Transverse colon (tissue), 4 donors: ENCODE results near the gene RYR3. TPM values are rescaled to one million over a fixed set of nuclear protein-coding genes. Genes with fewer than 3 reads are reported as not detected.

Experiments used
- DNase-seq: peaks from one replicate; pipeline ENCODE4 v3.0.0-alpha.2; 2019
- H3K27ac ChIP-seq, 4 donors: fragments of 200-600 bp; sonication (generic); 2 replicates each; pipeline ENCODE4 v1.5.1; 2016 to 2018; ENCODE audit warnings: inconsistent platforms in 4 of 4
- H3K27me3 ChIP-seq: fragments of 200-600 bp; sonication (generic); 2 replicates; pipeline ENCODE4 v1.5.1; 2017; ENCODE audit warnings: inconsistent platforms
- H3K36me3 ChIP-seq, 4 donors: fragments of 200-600 bp; sonication (generic); 2 replicates each; pipeline ENCODE4 v1.5.1; 2017 to 2019; ENCODE audit warnings: inconsistent platforms in 4 of 4
- H3K4me1 ChIP-seq, 4 donors: fragments of 200-600 bp; sonication (generic); 2 replicates each; pipeline ENCODE4 v1.5.1; 2017 to 2020; ENCODE audit warnings: inconsistent platforms in 4 of 4
- H3K4me3 ChIP-seq, 4 donors: fragments of 200-600 bp; sonication (generic); 1 replicate in 1 of 4; 2 replicates in 3 of 4; pipeline versions ENCODE4 v1.5.1 to v1.6.1; 2017 to 2019; ENCODE audit warnings: inconsistent platforms in 4 of 4
- H3K9me3 ChIP-seq, 2 donors: fragments of 200-600 bp; sonication (generic); 2 replicates each; pipeline ENCODE4 v1.5.1; 2017 to 2019; ENCODE audit warnings: inconsistent platforms in 2 of 2
- EP300 ChIP-seq: sonication (generic); formaldehyde crosslinking; IDR thresholded peaks from one replicate; pipeline ENCODE4 v1.6.1; 2017; ENCODE audit warnings: antibody characterized with exemption, low read depth
- POLR2A ChIP-seq: fragments of 450-650 bp; IDR thresholded peaks from one replicate; pipeline ENCODE4 v1.6.1; 2016; ENCODE audit warnings: antibody characterized with exemption, mild to moderate bottlenecking, moderate library complexity
- POLR2AphosphoS5 ChIP-seq, 3 donors: sonication (generic); formaldehyde crosslinking; IDR thresholded peaks; one replicate each; pipeline ENCODE4 v1.6.1; 2016; ENCODE audit warnings: antibody characterized with exemption in 3 of 3
- WGBS, 2 donors: methylation state at CpG; one replicate each; pipeline ENCODE4 v1.1.5; 2018; ENCODE audit warnings: low coverage in 1 of 2; 5-methylcytosine and 5-hydroxymethylcytosine counted together
- in situ Hi-C, 4 donors: fragments of 200-750 bp; cut with MboI; loops; one replicate each; pipeline versions ENCODE4 v1.15.0 to v1.15.1; 2017; ENCODE audit warnings: low sequenced_read_pairs in 3 of 4, low pct_ligation_motif_present in 1 of 4, low pct_unique_long_range_greater_than_20kb in 1 of 4
- intact Hi-C: fragments of 100-400 bp; cut with DNase I; formaldehyde crosslinking; loops from one replicate; pipeline ENCODE4 v1.15.1; 2023; ENCODE audit warnings: low total_unique reads
- total RNA-seq, 4 donors: library from RNA; depleted of rRNA; stranded (reverse); fragments of >200 nt; gene quantifications; one replicate each; pipeline ENCODE4 v1.1.0, GENCODE V29; 2016
- TF ChIP-seq, protein P1 (sequence below), 5 experiments: fragments of 200-600 bp in 3 of 5; fragments of 450-650 bp in 2 of 5; sonication (generic) in 3 of 5; IDR thresholded peaks; 1 replicate in 2 of 5; 2 replicates in 3 of 5; pipeline ENCODE4 v1.5.1; 2016 to 2017; ENCODE audit warnings: antibody characterized with exemption in 5 of 5, inconsistent platforms in 3 of 5, mild to moderate bottlenecking in 2 of 5, moderate library complexity in 1 of 5

The RYR3 gene
- total RNA-seq, 4 donors from 2014 or later: 0.96 to 9.7 (median 5.4) TPM

- H3K27ac ChIP-seq: no peak overlapping the region
- 70 to 78% methylated on average over 2 of the region's 2 CpGs for WGBS, 2 donors
- H3K4me3 ChIP-seq: no peak overlapping the region
- DNase-seq: no peak
- intact Hi-C loops: no loop called here
- in situ Hi-C loops: no loop called here
- H3K4me1 ChIP-seq: no peaks in the 10 kb centered on the region
- H3K27me3 ChIP-seq: no peaks in the 10 kb centered on the region
- no peaks in the 10 kb centered on the region for H3K36me3 ChIP-seq
- H3K9me3 ChIP-seq: no peaks in the 10 kb centered on the region
- TF ChIP-seq POLR2A: no peak
- no peak for TF ChIP-seq EP300
- TF ChIP-seq, protein P1, sequence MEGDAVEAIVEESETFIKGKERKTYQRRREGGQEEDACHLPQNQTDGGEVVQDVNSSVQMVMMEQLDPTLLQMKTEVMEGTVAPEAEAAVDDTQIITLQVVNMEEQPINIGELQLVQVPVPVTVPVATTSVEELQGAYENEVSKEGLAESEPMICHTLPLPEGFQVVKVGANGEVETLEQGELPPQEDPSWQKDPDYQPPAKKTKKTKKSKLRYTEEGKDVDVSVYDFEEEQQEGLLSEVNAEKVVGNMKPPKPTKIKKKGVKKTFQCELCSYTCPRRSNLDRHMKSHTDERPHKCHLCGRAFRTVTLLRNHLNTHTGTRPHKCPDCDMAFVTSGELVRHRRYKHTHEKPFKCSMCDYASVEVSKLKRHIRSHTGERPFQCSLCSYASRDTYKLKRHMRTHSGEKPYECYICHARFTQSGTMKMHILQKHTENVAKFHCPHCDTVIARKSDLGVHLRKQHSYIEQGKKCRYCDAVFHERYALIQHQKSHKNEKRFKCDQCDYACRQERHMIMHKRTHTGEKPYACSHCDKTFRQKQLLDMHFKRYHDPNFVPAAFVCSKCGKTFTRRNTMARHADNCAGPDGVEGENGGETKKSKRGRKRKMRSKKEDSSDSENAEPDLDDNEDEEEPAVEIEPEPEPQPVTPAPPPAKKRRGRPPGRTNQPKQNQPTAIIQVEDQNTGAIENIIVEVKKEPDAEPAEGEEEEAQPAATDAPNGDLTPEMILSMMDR (IDR thresholded peaks at IDR 0.05): no peak
- TF ChIP-seq POLR2AphosphoS5 (IDR thresholded peaks at IDR 0.05): no peak
Observed at GRCh38 chr15:33638453-33638852, 327.7 kb downstream of the RYR3 start.

GRCh38 chr15:33639051-33639450 is 328.3 kb downstream of the RYR3 start:
- Histone ChIP-seq H3K4me1 (no peaks in the 10 kb centered on the region), H3K9me3 (no peaks in the 10 kb centered on the region), H3K36me3 (no peaks in the 10 kb centered on the region), H3K27me3 (no peaks in the 10 kb centered on the region), H3K27ac (no peak overlapping the region), H3K4me3 (no peak overlapping the region)
- no peak for DNase-seq
- 70 to 71% methylated on average over 4 of the region's 4 CpGs for WGBS, 2 donors
- no peak for TF ChIP-seq POLR2A
- TF ChIP-seq POLR2AphosphoS5 (IDR thresholded peaks at IDR 0.05): no peak
- TF ChIP-seq, protein P1 (IDR thresholded peaks at IDR 0.05): no peak
- TF ChIP-seq EP300: no peak
- intact Hi-C loops: no loop called here
- in situ Hi-C loops: no loop called here

- no peak overlapping the region for H3K27ac ChIP-seq
- intact Hi-C loops (no loop called here), in situ Hi-C loops (no loop called here)
- no peaks in the 10 kb centered on the region for H3K36me3 ChIP-seq
- H3K9me3 ChIP-seq: no peaks in the 10 kb centered on the region
- H3K4me3 ChIP-seq: no peak overlapping the region
- H3K4me1 ChIP-seq: no peaks in the 10 kb centered on the region
- H3K27me3 ChIP-seq: no peaks in the 10 kb centered on the region
- WGBS, 2 donors: 82 to 92% methylated on average over 4 of the region's 4 CpGs
- TF ChIP-seq POLR2AphosphoS5 (IDR thresholded peaks at IDR 0.05) (no peak), POLR2A (no peak), EP300 (no peak)
- TF ChIP-seq, protein P1 (IDR thresholded peaks at IDR 0.05): no peak
- no peak for DNase-seq
Observed at GRCh38 chr15:33639456-33639855, 328.7 kb downstream of the RYR3 start.

DNA sequence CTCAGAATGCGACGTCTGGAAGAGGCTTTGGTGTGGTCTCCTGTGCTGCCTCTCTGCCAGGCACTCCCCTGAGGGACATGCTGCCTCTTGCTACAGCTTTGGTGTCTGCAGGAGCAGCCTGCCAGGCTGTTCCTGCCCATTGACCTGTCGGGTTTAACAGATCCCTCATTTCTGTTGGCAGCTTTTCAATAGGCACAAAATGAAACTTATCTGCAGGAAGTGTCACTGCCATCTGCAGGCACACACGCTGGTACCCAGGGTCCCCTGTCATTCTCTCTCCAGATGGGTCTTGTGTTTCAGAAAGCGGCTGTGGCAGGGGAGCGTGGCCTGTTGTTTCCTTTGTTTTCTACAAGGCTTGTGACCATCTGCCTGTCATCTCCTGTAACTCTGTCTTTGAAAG is 329.2 kb downstream of the RYR3 start:
- no peaks in the 10 kb centered on the region for H3K27me3 ChIP-seq
- DNase-seq: no peak
- WGBS, 2 donors: 25% methylated on average over 6 of the region's 6 CpGs; no CpG with 5 or more reads in 1 of the 2 donors
- H3K9me3 ChIP-seq: no peaks in the 10 kb centered on the region
- no peaks in the 10 kb centered on the region for H3K4me1 ChIP-seq
- no peak overlapping the region for H3K27ac ChIP-seq
- in situ Hi-C loops: loop anchor here in 1 of 4 donors (10.0 kb wide), 1 partner anchor 55 kb away; no protein-coding TSS in a partner anchor
- intact Hi-C loops: no loop called here
- H3K4me3 ChIP-seq: no peak overlapping the region
- no peak for TF ChIP-seq EP300
- no peak for TF ChIP-seq POLR2AphosphoS5 (IDR thresholded peaks at IDR 0.05)
- TF ChIP-seq, protein P1 (IDR thresholded peaks at IDR 0.05): no peak
- no peaks in the 10 kb centered on the region for H3K36me3 ChIP-seq
